HCT116 (cell line): ENCODE data around the gene CFAP57. TPM values are rescaled to one million over a fixed set of nuclear protein-coding genes. Genes with fewer than 3 reads are reported as not detected.

Experiments
- ATAC-seq: fragments of 200-7000 bp; cut with Tn5 transposase; 2 replicates; pipeline ENCODE4 v1.9.1; 2020; ENCODE audit warnings: mild to moderate bottlenecking, moderate library complexity
- BruUV-seq: library from RNA; stranded (reverse); fragments of 400-500 nt; replicated peaks from 2 replicates; lab custom pipeline; 2021; lab: Mats Ljungman, UMichigan
- CTCF ChIA-PET: fragments of 300-600 bp; sonication (Branson Sonifier 250); formaldehyde crosslinking; loops from one replicate; lab custom pipeline; 2021; ENCODE audit warnings: antibody characterized with exemption; lab: Charles Lee
- POLR2A ChIA-PET: fragments of 300-600, 350-600 bp; sonication (Branson Sonifier 250); formaldehyde crosslinking; loops from one replicate; lab custom pipeline; 2021; ENCODE audit warnings: antibody characterized with exemption; lab: Charles Lee
- RAD21 ChIA-PET, 2 experiments: fragments of 300-600 bp; sonication (Branson Sonifier 250); formaldehyde crosslinking; loops; one replicate each; lab custom pipeline; 2023; ENCODE audit warnings: low total read pairs in 2 of 2; ENCODE audit not compliant: uncharacterized antibody in 2 of 2, unreplicated experiment in 2 of 2, low non-redundant PET in 1 of 2; lab: Charles Lee
- DNase-seq: peaks from one replicate; pipeline ENCODE4 v3.0.0-alpha.2; 2010; ENCODE audit warnings: low read depth, low spot score
- H2AFZ ChIP-seq: fragments of 200-600 bp; shearing (Covaris generic), sonication (generic); 2 replicates; pipeline ENCODE4 v1.6.1; 2017; ENCODE audit warnings: low read depth, mixed run types, mixed read lengths, antibody characterized with exemption, low read length; ENCODE audit not compliant: poor library complexity, severe bottlenecking
- H3K27ac ChIP-seq: 2 replicates; pipeline ENCODE4 v1.5.1; 2012; ENCODE audit warnings: low read depth, low read length
- H3K27me3 ChIP-seq: fragments of 200-600 bp; sonication (generic); 2 replicates; pipeline ENCODE4 v1.6.1; 2016; ENCODE audit warnings: mixed run types, low read length, mixed read lengths; ENCODE audit not compliant: insufficient read depth
- H3K36me3 ChIP-seq, 2 experiments: fragments of 200-500 bp in 1 of 2; fragments of 200-600 bp in 1 of 2; sonication (Bioruptor generic) in 1 of 2; sonication (generic) in 1 of 2; 2 replicates each; pipeline versions ENCODE4 v1.5.1 to v1.6.1; 2014 to 2016; ENCODE audit warnings: low read length in 2 of 2, inconsistent platforms in 1 of 2, mixed read lengths in 1 of 2, mixed run types in 1 of 2; ENCODE audit not compliant: insufficient read depth in 2 of 2, control insufficient read depth in 1 of 2
- H3K4me1 ChIP-seq, 2 experiments: fragments of 200-600 bp in 1 of 2; sonication (generic) in 1 of 2; 2 replicates each; pipeline versions ENCODE4 v1.5.1 to v1.6.1; 2012 to 2017; ENCODE audit warnings: low read length in 2 of 2, inconsistent platforms in 1 of 2, mild to moderate bottlenecking in 1 of 2, mixed read lengths in 1 of 2, mixed run types in 1 of 2, moderate library complexity in 1 of 2; ENCODE audit not compliant: insufficient read depth in 2 of 2, control insufficient read depth in 1 of 2
- H3K4me2 ChIP-seq: fragments of 200-600 bp; sonication (generic); 2 replicates; pipeline ENCODE4 v1.6.1; 2017; ENCODE audit warnings: mixed run types, low read length, mixed read lengths
- H3K4me3 ChIP-seq, 2 experiments: fragments of 200-600 bp in 1 of 2; sonication (generic) in 1 of 2; replicated peaks in 1 of 2; 2 replicates each; pipeline ENCODE4 v1.5.1; 2011 to 2016; ENCODE audit warnings: low read length in 2 of 2, control low read depth in 1 of 2, low read depth in 1 of 2, mild to moderate bottlenecking in 1 of 2, mixed read lengths in 1 of 2, mixed run types in 1 of 2
- H3K79me2 ChIP-seq: fragments of 200-600 bp; sonication (generic); 2 replicates; pipeline ENCODE4 v1.6.1; 2017; ENCODE audit warnings: mild to moderate bottlenecking, mixed run types, low read length, moderate library complexity, mixed read lengths; ENCODE audit not compliant: insufficient read depth
- H3K9ac ChIP-seq: fragments of 200-600 bp; sonication (generic); 2 replicates; pipeline ENCODE4 v1.6.1; 2016; ENCODE audit warnings: low read length, mixed read lengths
- H3K9me2 ChIP-seq: fragments of 200-600 bp; sonication (generic), shearing (Covaris generic); 2 replicates; pipeline ENCODE4 v1.6.1; 2017; ENCODE audit warnings: mixed run types, mild to moderate bottlenecking, moderate library complexity; ENCODE audit not compliant: insufficient read depth
- H3K9me3 ChIP-seq, 2 experiments: fragments of 200-500 bp in 1 of 2; fragments of 200-600 bp in 1 of 2; sonication (Bioruptor generic) in 1 of 2; sonication (generic) in 1 of 2; 2 replicates each; pipeline ENCODE4 v1.6.1; 2014 to 2017; ENCODE audit warnings: low read length in 2 of 2, mixed read lengths in 2 of 2, inconsistent platforms in 1 of 2, low read depth in 1 of 2, mild to moderate bottlenecking in 1 of 2, mixed run types in 1 of 2, moderate library complexity in 1 of 2; ENCODE audit not compliant: control insufficient read depth in 1 of 2, insufficient read depth in 1 of 2
- H4K20me1 ChIP-seq: fragments of 200-600 bp; sonication (generic), shearing (Covaris generic); 2 replicates; pipeline ENCODE4 v1.6.1; 2017; ENCODE audit warnings: mixed run types, mild to moderate bottlenecking, moderate library complexity; ENCODE audit not compliant: insufficient read depth
- CBX3 ChIP-seq: IDR thresholded peaks from 2 replicates; pipeline ENCODE4 v1.6.1; 2012; ENCODE audit warnings: low read depth
- CEBPB ChIP-seq: IDR thresholded peaks from 2 replicates; pipeline ENCODE4 v1.6.1; 2012; ENCODE audit warnings: low read depth
- CTCF ChIP-seq, 3 experiments: fragments of 200-600 bp in 1 of 3; sonication (generic) in 1 of 3; IDR thresholded peaks in 2 of 3; conservative IDR thresholded peaks in 1 of 3; 2 replicates each; pipeline ENCODE4 v1.5.1; 2012 to 2017; ENCODE audit warnings: low read depth in 2 of 3, low read length in 2 of 3, antibody characterized with exemption in 1 of 3, borderline replicate concordance in 1 of 3, control low read depth in 1 of 3, mild to moderate bottlenecking in 1 of 3, mixed read lengths in 1 of 3, mixed run types in 1 of 3, moderate library complexity in 1 of 3; ENCODE audit not compliant: insufficient read depth in 1 of 3
- EGR1 ChIP-seq: IDR thresholded peaks from 2 replicates; pipeline ENCODE4 v1.6.1; 2012; ENCODE audit warnings: low read depth
- ELF1 ChIP-seq: IDR thresholded peaks from 2 replicates; pipeline ENCODE4 v1.6.1; 2012; ENCODE audit warnings: low read depth, borderline replicate concordance
- EZH2 ChIP-seq: fragments of 200-600 bp; sonication (generic); IDR thresholded peaks from 2 replicates; pipeline ENCODE4 v1.6.1; 2017; ENCODE audit warnings: antibody characterized with exemption, mixed run types
- EZH2phosphoT487 ChIP-seq: fragments of 200-600 bp; IDR thresholded peaks from 2 replicates; pipeline ENCODE4 v1.6.1; 2018; ENCODE audit warnings: antibody characterized with exemption, borderline replicate concordance
- JUND ChIP-seq: IDR thresholded peaks from 2 replicates; pipeline ENCODE4 v1.6.1; 2012
- MAX ChIP-seq: IDR thresholded peaks from 2 replicates; pipeline ENCODE4 v1.6.1; 2012
- POLR2A ChIP-seq: IDR thresholded peaks from 2 replicates; pipeline ENCODE4 v1.7.0; 2011; ENCODE audit warnings: borderline replicate concordance; ENCODE audit not compliant: insufficient read depth, insufficient read length; ENCODE audit errors: extremely low read depth
- POLR2AphosphoS5 ChIP-seq: IDR thresholded peaks from 2 replicates; pipeline ENCODE4 v1.6.1; 2011; ENCODE audit warnings: mild to moderate bottlenecking, low read depth, low read length, moderate library complexity
- RAD21 ChIP-seq: IDR thresholded peaks from 2 replicates; pipeline ENCODE4 v1.6.1; 2012; ENCODE audit warnings: low read depth, mild to moderate bottlenecking
- REST ChIP-seq: IDR thresholded peaks from 2 replicates; pipeline ENCODE4 v1.6.1; 2012; ENCODE audit warnings: low read depth
- SIN3A ChIP-seq: IDR thresholded peaks from 2 replicates; pipeline ENCODE4 v1.6.1; 2012; ENCODE audit warnings: low read depth
- SP1 ChIP-seq: IDR thresholded peaks from 2 replicates; pipeline ENCODE4 v1.6.1; 2012; ENCODE audit warnings: low read depth
- SRF ChIP-seq: IDR thresholded peaks from 2 replicates; pipeline ENCODE4 v1.6.1; 2012; ENCODE audit warnings: low read depth
- TCF7L2 ChIP-seq: IDR thresholded peaks from 2 replicates; pipeline ENCODE4 v1.7.0; 2011; ENCODE audit warnings: borderline replicate concordance, inconsistent platforms; ENCODE audit not compliant: insufficient read depth, insufficient read length; ENCODE audit errors: extremely low read depth
- YY1 ChIP-seq: IDR thresholded peaks from 2 replicates; pipeline ENCODE4 v1.6.1; 2011; ENCODE audit warnings: low read length, low read depth, moderate library complexity, mild to moderate bottlenecking; ENCODE audit not compliant: insufficient replicate concordance; ENCODE audit errors: extremely low read depth
- ZFX ChIP-seq: fragments of 450-650 bp; IDR thresholded peaks from 2 replicates; pipeline ENCODE4 v1.6.1; 2017
- ZNF274 ChIP-seq: fragments of 200-500 bp; sonication (Bioruptor generic); IDR thresholded peaks from 2 replicates; pipeline ENCODE4 v1.6.1; 2014; ENCODE audit warnings: mild to moderate bottlenecking, low read depth, low read length, inconsistent platforms
- intact Hi-C: fragments of 100-400 bp; cut with micrococcal nuclease; formaldehyde crosslinking; loops from 2 replicates; pipeline ENCODE4 v1.10.0; 2022
- total RNA-seq: library from RNA; stranded (reverse); gene quantifications from one replicate; pipeline ENCODE4 v1.2.1, GENCODE V29; 2021; ENCODE audit not compliant: unreplicated experiment

Gene CFAP57
- total RNA-seq, 1 experiment from 2014 or later, result 0.49 TPM

GRCh38 chr1:43149889-43150288 lies 22.2 kb upstream of the CFAP57 start:
- Histone ChIP-seq H3K27ac (no peak overlapping the region), H3K36me3 (no peaks in the 10 kb centered on the region)
- no TSS peak for BruUV-seq

More at GRCh38 chr1:43149889-43150288, 22.2 kb upstream of the CFAP57 start:
- Histone ChIP-seq H3K9ac (no peak overlapping the region), H3K4me3 (no peak overlapping the region), H2AFZ (no peak overlapping the region), H3K79me2 (no peaks in the 10 kb centered on the region), H4K20me1 (no peaks in the 10 kb centered on the region), H3K9me2 (no peaks in the 10 kb centered on the region), H3K4me2 (no peak overlapping the region), H3K4me1 (peaks cover 5 to 16% of the 10 kb centered on the region in 2 experiments; a peak in 3 of 4 replicates), H3K9me3 (no peaks in the 10 kb centered on the region), H3K27me3 (no peaks in the 10 kb centered on the region)
- CTCF ChIA-PET, result no interaction called here
- no peak for ATAC-seq
- TF ChIP-seq EGR1, result no peak
- TF ChIP-seq POLR2AphosphoS5, result no peak
- TF ChIP-seq SIN3A, result no peak
- no peak for TF ChIP-seq SRF
- TF ChIP-seq RAD21, result no peak
- no peak for TF ChIP-seq EZH2phosphoT487
- no peak for TF ChIP-seq JUND
- no peak for TF ChIP-seq REST
- TF ChIP-seq CBX3, result no peak
- TF ChIP-seq POLR2A, result no peak
- no peak for TF ChIP-seq ZNF274
- TF ChIP-seq ZFX, result no peak
- TF ChIP-seq YY1, result no peak
- TF ChIP-seq SP1, result no peak
- TF ChIP-seq CEBPB, result no peak
- no peak for TF ChIP-seq EZH2
- TF ChIP-seq MAX, result no peak
- no peak for TF ChIP-seq CTCF (IDR thresholded peaks at IDR 0.05 in 2 of 3, conservative IDR thresholded peaks at IDR 0.05 in 1 of 3; ENCODE audit: borderline replicate concordance in 1 of 3, insufficient read depth in 1 of 3, low read depth in 2 of 3, low read length in 2 of 3)
- no peak for TF ChIP-seq TCF7L2
- TF ChIP-seq ELF1, result no peak
- POLR2A ChIA-PET, result no interaction called here
- DNase-seq, result no peak
- intact Hi-C loops, result no loop called here
- RAD21 ChIA-PET, result no interaction called here
